Medulla oblongata (tissue), 1 donor: ENCODE data around the gene CREBZF.

Experiments used
- DNase-seq: peaks from one replicate; pipeline ENCODE4 v3.0.0-alpha.2; 2015; ENCODE audit errors: extremely low spot score

The CREBZF gene, protein sequence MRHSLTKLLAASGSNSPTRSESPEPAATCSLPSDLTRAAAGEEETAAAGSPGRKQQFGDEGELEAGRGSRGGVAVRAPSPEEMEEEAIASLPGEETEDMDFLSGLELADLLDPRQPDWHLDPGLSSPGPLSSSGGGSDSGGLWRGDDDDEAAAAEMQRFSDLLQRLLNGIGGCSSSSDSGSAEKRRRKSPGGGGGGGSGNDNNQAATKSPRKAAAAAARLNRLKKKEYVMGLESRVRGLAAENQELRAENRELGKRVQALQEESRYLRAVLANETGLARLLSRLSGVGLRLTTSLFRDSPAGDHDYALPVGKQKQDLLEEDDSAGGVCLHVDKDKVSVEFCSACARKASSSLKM

DNA sequence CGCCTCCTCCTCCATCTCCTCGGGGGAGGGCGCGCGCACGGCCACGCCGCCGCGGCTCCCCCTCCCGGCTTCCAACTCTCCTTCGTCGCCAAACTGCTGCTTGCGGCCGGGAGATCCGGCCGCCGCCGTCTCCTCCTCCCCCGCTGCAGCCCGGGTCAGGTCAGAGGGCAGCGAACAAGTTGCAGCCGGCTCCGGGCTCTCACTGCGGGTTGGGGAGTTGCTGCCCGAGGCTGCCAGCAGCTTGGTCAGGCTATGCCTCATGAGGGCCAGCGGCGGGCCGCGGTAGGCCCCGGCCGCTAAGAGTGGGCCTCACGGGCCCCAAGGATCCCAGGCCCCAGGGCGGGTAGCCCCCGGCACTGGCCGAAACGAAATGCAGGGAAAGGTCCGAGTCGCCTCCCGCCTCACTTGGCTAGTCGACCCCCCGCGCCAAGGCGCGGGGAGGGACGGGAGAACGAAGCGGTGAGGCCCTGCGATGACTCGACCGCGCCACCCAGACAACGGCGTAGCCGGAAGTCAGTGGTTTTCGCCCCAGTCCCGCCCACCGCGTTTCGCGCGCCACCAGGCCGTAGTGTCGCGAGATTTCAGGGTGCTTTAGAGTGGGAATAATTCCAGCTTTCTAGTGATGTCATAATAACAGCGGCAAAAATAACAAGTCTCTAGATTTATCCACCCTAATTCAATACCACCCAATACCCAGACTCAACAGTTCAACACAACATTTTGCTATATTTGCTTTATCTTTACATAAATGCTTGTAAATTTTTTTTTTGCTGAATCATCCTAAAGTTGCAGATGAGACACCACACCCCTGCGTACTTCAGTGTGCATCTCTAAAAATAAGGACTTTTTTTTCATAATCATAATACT is at the start of gene CREBZF:
CREBZF (minus strand) TSS at position 515 of the 867 bp plus-strand sequence; CDS start at position 261, 254 bp downstream.
- peak; percentile 97 for DNase-seq

DNA sequence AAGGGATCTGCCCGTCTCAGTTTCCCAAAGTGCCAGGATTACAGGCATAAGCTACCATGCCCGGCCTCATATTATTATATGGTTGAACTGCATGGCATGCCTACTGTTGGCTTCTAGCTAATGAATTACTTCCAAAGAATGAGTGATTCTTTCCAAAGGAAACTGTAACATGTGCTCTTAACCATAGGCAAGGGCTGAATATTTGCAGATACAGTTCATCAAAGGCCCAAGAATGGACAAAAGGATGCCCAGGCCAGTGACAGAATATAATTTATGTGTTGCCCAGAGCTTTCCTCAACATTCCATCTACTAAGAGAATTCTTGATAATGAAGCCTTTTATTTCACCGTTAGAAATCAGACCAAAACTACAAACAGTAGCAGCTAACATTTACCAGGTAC is 48.0 kb upstream of the CREBZF start:
- no peak for DNase-seq

DNA sequence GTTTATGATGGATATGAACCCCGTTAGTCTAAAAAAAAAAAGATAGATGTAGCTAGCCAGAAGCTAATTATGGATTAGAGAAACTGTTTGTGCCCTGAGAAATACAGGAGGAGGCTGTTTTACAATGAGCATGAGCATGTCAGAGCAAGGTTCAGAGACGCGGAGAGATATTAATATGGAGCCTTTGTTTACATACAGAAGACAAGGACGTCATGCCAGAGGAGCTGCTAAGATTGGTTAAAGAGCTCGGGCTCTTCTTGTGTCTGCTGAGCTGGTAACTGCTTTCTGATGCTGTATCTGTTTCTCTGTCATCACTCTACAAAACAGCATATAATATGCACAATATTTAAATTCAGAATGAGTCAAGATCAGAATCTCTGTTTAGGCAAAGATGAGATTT is 46.0 kb upstream of the CREBZF start:
- DNase-seq, result no peak

DNA sequence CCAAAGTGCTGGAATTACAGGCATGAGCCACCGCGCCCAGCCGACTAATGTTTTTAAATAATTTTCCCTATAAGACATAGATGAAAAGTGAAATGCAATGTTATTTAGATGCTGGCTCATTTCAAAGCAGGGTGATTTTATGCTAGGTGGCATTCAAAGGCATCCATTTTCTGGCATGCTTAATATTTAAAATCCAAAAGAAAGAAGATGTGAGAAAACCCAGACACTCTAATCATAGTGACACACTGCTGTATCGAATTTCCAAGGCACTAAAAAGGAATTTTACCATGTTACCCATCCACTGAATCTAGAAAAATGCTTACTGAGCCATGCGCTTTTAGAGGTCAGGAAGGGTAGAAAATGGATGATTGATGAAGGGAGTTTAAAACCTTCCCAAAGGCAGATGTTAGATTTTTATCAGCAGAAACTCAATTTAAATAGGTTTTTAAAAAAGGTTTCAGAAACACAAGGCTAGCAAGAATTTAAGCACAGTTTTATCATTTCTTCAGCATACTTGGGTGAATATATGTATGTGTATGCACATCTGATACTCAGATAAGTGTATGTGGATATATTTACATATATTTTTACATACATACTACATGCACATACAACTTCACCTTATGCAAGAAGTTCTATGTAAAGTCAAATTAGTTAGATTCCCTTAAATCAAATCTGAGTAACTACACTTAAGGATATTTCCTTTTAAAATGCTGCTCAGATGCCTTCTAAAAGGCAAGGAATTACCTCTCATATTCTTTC is 45.2 kb upstream of the CREBZF start:
- DNase-seq, result no peak

DNA sequence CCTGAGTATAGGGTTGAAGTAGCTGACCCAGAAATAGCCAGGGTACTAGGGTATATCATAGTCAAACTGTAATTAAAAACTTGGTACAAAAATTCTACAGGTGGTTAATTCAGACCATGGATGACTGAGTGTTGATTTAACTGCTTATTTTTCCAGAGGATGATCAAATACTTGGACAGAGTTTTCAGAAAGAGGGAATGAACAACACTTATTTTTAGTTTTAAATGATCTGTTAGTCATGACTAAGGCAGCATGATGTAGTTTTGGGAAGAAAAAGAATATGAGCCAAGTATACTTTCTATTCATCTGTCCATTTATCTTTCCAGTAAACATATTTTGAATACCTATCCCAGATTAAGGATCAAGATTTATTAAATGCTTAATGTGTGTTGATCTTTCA is 40.9 kb upstream of the CREBZF start:
- no peak for DNase-seq

DNA sequence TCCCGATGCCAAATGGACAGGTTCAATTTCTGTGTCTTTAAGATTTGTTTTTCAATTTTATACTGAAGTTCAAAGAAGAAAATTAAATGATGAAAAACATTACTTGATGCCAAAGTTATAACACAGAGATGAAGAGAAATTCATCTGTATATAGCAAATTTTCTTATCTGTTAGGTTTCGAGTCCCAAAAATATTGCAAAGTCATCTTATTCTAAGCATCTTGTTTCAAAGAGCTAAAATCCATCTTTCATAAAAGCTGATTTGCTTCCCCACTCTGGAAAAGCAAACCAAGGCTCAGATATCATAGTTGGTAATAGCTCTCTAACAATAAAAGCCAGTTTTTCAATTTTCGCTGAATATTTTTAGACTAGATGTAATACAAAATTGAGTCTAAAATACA is 40.0 kb upstream of the CREBZF start:
- no peak for DNase-seq

DNA sequence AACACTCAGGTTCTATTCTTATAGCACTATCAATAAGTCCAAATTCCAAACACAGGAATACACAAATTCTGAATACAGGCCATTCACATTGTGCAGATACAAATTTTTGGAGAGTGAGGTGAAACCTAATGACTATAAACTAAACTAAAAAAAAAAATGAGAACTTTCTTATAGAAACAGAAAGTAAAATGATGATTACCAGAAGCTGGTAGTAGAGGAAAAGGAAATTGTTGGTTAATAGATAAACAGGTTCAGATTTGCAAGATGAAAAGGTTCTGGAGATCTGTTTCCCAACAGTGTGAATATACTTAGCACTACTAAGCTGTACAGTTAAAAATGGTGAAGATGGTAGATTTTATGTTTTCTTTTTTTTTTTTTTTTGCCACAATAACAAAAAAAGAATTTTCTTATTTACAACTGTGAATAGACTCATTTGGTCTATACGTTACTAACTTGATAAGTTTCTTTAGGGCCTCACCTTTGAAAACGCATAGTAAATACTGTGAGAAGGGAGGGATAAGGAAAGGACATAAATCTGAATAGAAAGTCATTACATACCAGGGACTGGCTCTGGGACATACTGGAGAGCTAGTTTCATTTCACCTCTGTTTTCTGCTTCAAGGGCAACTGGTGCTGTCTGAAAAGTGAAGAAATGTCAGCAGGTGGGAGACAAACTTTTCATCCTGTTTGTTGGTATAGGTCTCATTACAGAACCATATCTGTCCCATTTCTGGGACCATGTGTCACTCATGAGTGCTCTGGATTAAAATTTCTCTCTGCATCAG is 35.2 kb upstream of the CREBZF start:
- DNase-seq, result no peak

DNA sequence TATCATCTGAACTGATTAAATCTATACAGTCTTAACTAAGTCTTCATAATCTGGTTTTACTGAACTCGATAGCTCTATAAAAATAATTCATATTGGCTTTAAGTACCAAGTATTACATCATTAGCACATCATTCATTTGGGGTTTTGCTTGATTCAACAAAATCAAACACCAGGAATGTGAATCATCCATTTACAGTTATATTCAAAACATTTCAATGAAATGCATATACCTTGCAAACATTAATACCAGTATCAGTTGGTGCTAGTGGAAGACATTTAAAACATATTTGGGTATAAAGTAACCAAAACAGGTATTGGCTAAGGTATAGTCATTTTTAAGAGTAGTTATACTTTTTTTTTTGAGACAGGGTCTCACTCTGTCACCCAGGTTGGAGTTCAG is 33.3 kb upstream of the CREBZF start:
- no peak for DNase-seq

DNA sequence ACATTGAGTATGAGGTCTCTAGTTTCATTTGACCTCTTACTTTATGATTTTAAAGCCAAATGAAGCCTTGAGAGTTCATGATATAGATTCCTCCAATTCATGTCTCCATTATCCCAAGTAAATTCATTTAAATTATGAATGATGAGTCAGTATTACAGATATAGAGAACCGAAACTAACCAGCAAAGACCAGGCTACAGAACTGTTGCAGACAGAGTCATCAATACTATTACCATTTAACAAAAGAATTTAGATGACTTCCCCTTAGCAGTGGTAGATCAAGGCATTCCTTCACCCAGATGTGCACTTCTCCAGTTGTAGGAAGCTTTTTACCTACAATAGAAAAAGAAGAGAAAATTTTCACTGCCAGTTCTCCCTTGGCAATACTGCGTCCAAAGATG is 32.8 kb upstream of the CREBZF start:
- no peak for DNase-seq

DNA sequence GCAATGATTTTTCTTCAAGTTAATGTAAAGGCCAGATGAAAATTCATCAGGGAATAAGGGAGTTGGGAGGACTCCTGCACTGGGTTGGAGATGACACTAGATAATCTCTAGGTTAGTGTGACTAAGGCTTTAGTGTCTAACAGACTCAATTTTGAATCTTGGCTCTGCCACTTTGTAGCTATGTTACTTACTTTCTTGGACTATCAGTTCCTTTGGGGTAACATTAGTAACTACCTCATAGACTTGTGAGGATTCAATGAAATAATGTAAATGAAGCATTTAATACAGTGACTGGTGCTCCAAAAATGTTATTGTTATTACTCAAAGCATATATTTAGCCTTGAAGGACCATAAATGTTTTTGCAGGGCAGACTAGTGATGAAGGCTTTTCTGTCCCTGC is 30.6 kb upstream of the CREBZF start:
- DNase-seq, result no peak

DNA sequence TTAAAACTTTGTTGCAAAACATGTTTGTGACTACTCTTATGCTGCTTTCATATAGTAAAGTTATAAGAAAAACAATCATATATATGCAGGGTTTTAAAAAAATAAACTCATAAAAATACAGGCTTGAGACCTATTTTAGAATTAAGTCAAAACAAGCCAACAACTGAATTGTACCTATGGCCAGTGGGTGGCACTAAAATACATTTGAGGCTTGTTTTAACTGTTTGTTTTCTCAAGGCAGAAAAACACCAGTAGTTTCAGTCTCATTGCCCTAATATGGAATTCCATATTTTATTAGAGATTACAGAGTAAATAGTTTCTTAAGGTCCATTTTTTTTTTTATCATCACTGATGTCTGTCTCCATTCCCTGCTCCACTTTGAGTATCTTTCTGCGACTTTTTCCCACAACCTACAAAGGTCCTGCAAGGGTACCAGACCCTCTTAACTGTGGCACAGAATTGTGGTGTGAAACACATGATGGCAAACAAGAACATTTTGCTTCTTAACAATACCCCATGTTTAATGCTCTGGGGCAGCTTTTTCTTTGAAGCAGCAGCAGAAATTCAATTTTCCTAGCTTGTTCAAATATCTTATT is 29.6 kb upstream of the CREBZF start:
- DNase-seq, result peak; percentile 62

DNA sequence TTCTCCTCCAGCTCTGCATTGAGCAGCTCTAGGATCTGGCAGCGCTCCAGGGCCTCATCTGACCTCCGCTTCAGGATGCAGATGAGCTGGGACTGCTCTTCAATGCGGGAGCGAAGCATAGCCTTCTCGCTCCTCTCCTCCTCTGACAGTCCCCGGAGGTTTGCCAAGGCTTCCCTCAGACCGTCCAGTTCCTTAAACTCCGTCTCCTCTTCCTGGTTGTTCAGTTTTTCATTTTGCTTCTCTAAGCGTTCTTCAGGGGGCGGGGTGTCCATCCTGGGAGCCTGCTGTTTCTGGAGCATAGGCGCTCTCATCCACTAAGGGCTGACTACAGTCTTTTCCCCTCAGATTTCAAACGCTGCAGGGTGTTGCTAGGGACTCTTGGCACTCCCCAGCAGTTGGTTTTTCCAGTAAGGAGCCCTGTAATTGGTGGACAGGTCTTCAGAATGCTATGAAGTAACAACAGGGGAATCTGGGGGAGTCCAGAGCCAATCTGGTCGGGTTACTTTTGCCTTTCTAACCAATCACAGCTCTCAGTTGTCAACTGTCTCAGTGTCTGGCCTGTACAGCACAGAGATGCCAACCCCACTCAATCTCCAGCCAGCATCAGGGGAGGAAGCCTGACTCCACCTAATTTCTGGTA is 21.0 kb upstream of the CREBZF start, which contains the start of gene CCDC89:
CCDC89 (minus strand) TSS at position 376 of the 640 bp plus-strand sequence; CDS start at position 311, 65 bp downstream.
- peak; percentile 94 for DNase-seq

DNA sequence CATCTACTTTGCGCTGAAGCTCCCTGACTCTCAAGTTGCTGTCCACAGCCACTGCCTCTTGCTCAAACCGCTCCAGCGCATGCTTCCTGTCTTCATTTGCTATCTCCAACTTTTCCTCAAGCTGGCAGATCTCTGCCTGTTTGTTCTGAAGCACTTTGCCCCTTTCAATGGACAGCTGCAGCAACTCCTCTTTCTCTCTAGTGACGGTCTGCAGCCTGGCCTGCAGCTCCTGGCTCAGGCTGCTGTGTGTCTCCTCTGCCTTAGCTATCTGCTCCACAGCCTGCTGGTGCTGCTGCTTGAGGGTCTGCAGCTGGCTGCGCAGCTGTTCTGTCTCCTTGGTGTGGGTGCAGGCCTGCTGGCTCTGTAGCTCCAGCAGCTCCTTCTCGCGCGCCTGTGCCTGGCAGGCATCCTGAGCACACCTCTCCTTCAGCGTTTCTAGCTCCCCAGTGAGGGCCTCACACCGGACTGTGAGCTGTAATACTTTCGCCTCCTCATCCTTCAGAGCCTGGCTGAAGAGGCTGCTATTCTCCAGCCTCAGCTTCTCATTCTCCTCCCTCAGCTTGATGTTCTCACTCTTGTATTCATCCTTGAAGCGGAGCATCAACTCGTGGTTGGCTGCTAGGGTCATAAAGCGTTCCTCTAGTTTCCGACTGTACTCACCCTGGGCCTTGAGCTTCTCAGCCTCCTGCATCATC is 20.3 kb upstream of the CREBZF start:
- DNase-seq, result peak; percentile 14

DNA sequence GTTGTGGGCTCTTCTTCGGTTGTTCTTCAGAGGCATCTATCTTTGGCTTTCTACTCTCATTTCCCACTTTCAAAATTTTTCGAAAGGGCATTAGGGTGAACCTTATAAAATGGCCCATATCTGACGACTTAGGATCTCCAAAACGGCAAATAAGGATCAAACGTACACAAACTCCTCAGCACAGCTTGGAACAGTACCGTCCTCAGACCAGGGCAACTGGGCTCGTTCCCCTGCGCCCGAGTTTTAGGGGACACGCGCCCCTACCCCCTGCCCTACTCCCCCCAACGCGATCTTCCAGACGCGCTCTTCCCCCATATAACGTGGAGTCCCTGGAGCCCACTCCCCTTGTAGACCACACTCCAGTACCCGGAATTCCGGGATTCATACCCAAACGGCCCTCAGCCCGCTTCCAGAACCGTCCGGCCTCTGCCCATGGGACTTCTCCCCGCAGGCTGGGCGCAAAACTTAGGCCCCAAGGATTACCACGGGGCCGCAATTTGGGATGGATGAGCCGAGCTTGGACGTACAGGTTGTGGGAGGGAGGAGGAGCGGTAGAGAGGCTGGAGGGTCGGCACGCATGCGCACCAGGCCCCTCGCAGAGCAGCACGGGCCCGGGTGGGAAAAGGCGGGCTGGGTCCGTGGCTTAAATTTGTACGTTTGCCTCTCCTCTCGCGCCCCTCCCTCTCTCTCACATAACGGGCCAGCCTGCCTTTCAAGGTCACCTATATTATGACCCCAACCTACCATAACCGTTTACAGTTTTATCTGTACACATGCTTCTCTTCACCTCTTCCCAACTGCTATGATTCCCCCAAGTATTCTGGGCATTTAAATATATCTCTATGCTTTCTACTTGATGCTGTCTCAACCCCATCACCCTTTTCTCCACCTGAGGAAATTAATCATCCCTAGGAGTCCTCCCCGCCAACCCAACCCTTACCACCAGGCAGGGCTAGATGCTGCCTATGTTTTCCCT is 17.7 kb upstream of the CREBZF start:
- DNase-seq, result peak; percentile 68

DNA sequence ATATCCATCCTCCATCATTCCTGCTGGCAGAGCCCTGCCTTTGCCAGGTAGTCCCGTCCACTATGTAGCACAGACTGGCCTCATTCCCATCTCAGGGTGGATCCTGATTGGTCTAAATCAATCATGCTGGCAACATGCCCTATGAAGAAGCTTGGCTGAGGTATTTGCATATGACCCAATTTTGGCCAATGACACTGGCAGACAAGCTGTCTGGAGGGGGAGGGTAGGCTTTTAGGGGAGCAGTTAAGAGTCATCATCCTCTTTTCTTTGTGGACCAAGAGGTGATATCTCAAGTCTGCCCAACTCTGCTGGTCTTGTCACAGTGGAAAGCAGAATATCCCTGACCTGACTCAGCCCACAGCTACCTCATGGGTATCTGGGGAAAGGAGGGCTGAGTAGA is 16.0 kb upstream of the CREBZF start:
- DNase-seq, result no peak

DNA sequence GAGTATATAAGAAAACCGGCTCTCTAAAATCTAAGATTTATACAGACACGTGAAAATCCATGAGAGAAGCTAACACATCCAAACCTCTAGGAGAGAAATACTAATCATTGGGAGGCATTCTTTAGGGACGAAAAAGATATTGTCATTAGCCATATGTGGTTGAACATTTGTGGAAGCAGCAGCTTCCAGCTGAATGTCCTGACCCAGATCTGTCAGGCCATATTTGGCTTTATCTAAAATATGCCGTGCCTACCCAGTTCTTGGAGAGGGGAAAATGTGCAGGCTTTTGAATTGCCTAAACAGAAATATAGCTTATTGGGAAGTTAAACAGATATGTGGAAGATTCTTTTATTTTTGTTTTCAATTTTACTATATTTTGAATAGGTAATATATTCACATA is 14.6 kb upstream of the CREBZF start:
- DNase-seq, result no peak

DNA sequence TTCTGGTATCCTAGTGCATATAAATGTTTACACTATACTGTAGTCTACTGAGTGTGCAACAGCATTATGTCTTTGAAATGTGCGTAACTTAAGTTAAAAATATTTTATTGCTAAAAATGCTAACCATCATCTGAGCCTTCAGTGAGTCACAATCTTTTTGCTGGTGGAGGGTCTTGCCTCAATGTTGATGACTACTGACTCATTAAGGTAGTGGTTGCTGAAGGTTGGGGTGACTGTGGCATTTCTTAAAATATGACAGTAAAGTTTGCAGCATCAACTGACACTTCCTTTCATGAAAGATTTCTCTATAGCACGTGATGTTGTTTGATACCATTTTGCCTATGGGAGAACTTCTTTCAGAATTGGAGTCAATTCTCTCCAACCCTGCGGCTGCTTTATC is 8.5 kb upstream of the CREBZF start:
- no peak for DNase-seq

DNA sequence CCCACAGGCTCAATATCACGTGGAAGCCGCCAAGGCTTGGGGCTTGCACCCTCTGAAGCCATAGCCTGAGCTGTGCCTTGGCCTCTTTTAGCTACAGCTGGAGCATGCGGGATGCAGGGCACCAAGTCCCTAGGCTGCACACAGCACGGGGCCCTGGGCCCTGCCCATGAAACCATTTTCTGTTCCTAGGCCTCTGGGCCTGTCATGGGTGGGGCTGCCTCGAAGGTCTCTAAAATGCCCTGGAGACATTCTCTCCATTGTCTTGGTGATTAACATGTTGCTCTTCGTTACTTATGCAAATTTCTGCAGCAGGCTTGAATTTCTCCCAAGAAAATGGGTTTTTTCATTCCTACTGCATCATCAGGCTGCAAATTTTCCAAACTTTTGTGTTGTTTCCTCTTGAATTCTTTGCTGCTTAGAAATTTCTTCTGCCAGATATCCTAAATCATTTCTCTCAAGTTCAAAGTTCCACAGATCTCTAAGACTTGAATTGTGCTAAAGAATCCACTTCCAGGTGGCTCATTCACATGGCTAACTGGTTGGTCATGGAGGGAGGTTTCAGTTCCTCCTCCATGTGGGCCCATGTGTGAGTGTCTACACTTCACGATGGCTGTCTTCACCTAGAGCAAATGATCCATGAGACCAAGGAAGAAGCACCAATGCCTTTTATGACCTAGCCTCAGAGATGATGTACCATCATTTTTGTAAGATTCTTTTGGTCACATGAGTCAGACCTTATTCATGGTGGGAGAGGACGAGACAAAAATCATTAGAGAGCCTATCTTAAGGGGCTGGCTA is 7.4 kb upstream of the CREBZF start:
- no peak for DNase-seq
